HEK293 (cell line): Measurements from ENCODE around the gene PRF1.
"Not testable (repeated sequence)": the region's sequence is repeated elsewhere in the genome, so short reads cannot be mapped to it uniquely, and the experiment has no call there.

ENCODE experiments used
- CTCF ChIA-PET: fragments of 350-600 bp; formaldehyde crosslinking; extraction: SDS; loops from one replicate; lab custom pipeline; 2021; ENCODE audit warnings: antibody characterized with exemption; lab: Yijun Ruan, JAX
- POLR2A ChIA-PET: fragments of 300-600 bp; formaldehyde crosslinking; extraction: SDS; loops from one replicate; lab custom pipeline; 2020; ENCODE audit warnings: antibody characterized with exemption, inconsistent platforms; lab: Yijun Ruan, JAX
- H3K27ac ChIP-seq: fragments of 200-500 bp; sonication (Bioruptor generic); 2 replicates; pipeline ENCODE4 v1.5.1; 2014; ENCODE audit warnings: low read depth, low read length, control low read depth, inconsistent platforms; ENCODE audit errors: extremely low read depth
- H3K36me3 ChIP-seq, 2 experiments: fragments of 200-500 bp in 1 of 2; sonication (Bioruptor generic) in 1 of 2; 1 replicate in 1 of 2; 2 replicates in 1 of 2; pipeline ENCODE4 v1.5.1; 2014 to 2017; ENCODE audit warnings: inconsistent platforms in 2 of 2, low read length in 2 of 2; ENCODE audit not compliant: control insufficient read depth in 2 of 2, insufficient read depth in 1 of 2
- H3K4me1 ChIP-seq: fragments of 200-500 bp; sonication (Bioruptor generic); 2 replicates; pipeline ENCODE4 v1.5.1; 2014; ENCODE audit warnings: mild to moderate bottlenecking, low read length, inconsistent platforms; ENCODE audit not compliant: control insufficient read depth, insufficient read depth
- H3K4me3 ChIP-seq: 2 replicates; pipeline ENCODE4 v1.5.1; 2011; ENCODE audit warnings: low read depth, mild to moderate bottlenecking, control low read depth, low read length, moderate library complexity
- H3K9me3 ChIP-seq: fragments of 200-500 bp; sonication (Bioruptor generic); 2 replicates; pipeline ENCODE4 v1.5.1; 2014; ENCODE audit warnings: low read depth, low read length, inconsistent platforms; ENCODE audit not compliant: control insufficient read depth, insufficient read depth
- GLI4 ChIP-seq: fragments of 450-650 bp; formaldehyde crosslinking; IDR thresholded peaks from 2 replicates; pipeline ENCODE4 v1.5.1; 2016; ENCODE audit warnings: missing biosample characterization, missing genetic modification characterization
- SCRT2 ChIP-seq: fragments of 450-650 bp; formaldehyde crosslinking; IDR thresholded peaks from 2 replicates; pipeline ENCODE4 v1.5.1; 2016; ENCODE audit warnings: missing biosample characterization, missing genetic modification characterization
- ZEB2 ChIP-seq: fragments of 450-650 bp; formaldehyde crosslinking; IDR thresholded peaks from 2 replicates; pipeline ENCODE4 v1.5.1; 2016; ENCODE audit warnings: missing biosample characterization, missing genetic modification characterization
- ZFP3 ChIP-seq: fragments of 450-650 bp; formaldehyde crosslinking; IDR thresholded peaks from 2 replicates; pipeline ENCODE4 v1.5.1; 2016; ENCODE audit warnings: low read depth, missing biosample characterization, missing genetic modification characterization
- ZFP37 ChIP-seq: fragments of 450-650 bp; formaldehyde crosslinking; IDR thresholded peaks from 2 replicates; pipeline ENCODE4 v1.5.1; 2016; ENCODE audit warnings: missing biosample characterization, missing genetic modification characterization
- ZIC2 ChIP-seq: fragments of 450-650 bp; formaldehyde crosslinking; IDR thresholded peaks from 2 replicates; pipeline ENCODE4 v1.5.1; 2016; ENCODE audit warnings: missing biosample characterization, missing genetic modification characterization
- ZNF10 ChIP-seq: fragments of 450-650 bp; formaldehyde crosslinking; IDR thresholded peaks from 2 replicates; pipeline ENCODE4 v1.5.1; 2017; ENCODE audit warnings: missing biosample characterization, missing genetic modification characterization
- ZNF146 ChIP-seq: fragments of 450-650 bp; formaldehyde crosslinking; IDR thresholded peaks from 2 replicates; pipeline ENCODE4 v1.5.1; 2016; ENCODE audit warnings: missing biosample characterization, missing genetic modification characterization
- ZNF23 ChIP-seq: fragments of 450-650 bp; formaldehyde crosslinking; IDR thresholded peaks from 2 replicates; pipeline ENCODE4 v1.5.1; 2016; ENCODE audit warnings: missing biosample characterization, missing genetic modification characterization, borderline replicate concordance
- ZNF549 ChIP-seq: fragments of 450-650 bp; IDR thresholded peaks from 2 replicates; pipeline ENCODE4 v1.5.1; 2018; ENCODE audit warnings: missing biosample characterization, missing genetic modification characterization, mild to moderate bottlenecking, inconsistent platforms, moderate library complexity
- ZNF626 ChIP-seq: fragments of 450-650 bp; sonication (Bioruptor Pico); formaldehyde crosslinking; IDR thresholded peaks from 2 replicates; pipeline ENCODE4 v1.5.1; 2018; ENCODE audit warnings: missing biosample characterization, missing genetic modification characterization, inconsistent platforms
- ZNF701 ChIP-seq: fragments of 450-650 bp; formaldehyde crosslinking; IDR thresholded peaks from 2 replicates; pipeline ENCODE4 v1.5.1; 2016; ENCODE audit warnings: missing biosample characterization, missing genetic modification characterization
- ZSCAN4 ChIP-seq: fragments of 450-650 bp; formaldehyde crosslinking; IDR thresholded peaks from 2 replicates; pipeline ENCODE4 v1.5.1; 2017; ENCODE audit warnings: missing biosample characterization, missing genetic modification characterization

PRF1 gene

GRCh38 chr10:70648427-70648826, 45.9 kb upstream of the PRF1 start (continued):
- peak; percentile 69; the same call in 1 of the 2 replicates for TF ChIP-seq ZNF549 (tag by site-specific recombination)

- Histone ChIP-seq H3K4me3 (no peak overlapping the region), H3K4me1 (no peaks in the 10 kb centered on the region), H3K27ac (no peak overlapping the region), H3K36me3 (no peaks in the 10 kb centered on the region), H3K9me3 (no peaks in the 10 kb centered on the region)
- TF ChIP-seq ZEB2 (tag by site-specific recombination): no peak
- no peak for TF ChIP-seq ZFP37 (tag by site-specific recombination)
- TF ChIP-seq ZNF10 (tag by site-specific recombination): no peak
- no peak for TF ChIP-seq GLI4
- TF ChIP-seq ZIC2: no peak
- no peak for TF ChIP-seq ZNF701
- TF ChIP-seq ZSCAN4 (tag by site-specific recombination): no peak
- no peak for TF ChIP-seq ZNF23 (tag by site-specific recombination)
- TF ChIP-seq SCRT2 (tag by site-specific recombination): no peak
- TF ChIP-seq ZNF626 (tag by site-specific recombination): no peak
- TF ChIP-seq ZFP3: no peak
- CTCF ChIA-PET: interaction anchor here (1.0 kb wide), 1 partner anchor 26 kb away, joined by 4 read pairs; no protein-coding TSS in a partner anchor
- POLR2A ChIA-PET: no interaction called here
Measured at GRCh38 chr10:70647086-70647485, 44.5 kb upstream of the PRF1 start.

GRCh38 chr10:70644959-70645358, 42.4 kb upstream of the PRF1 start:
- CTCF ChIA-PET: interaction anchor here (0.6 kb wide), 1 partner anchor 183 kb away, joined by 4 read pairs; no protein-coding TSS in a partner anchor
- POLR2A ChIA-PET, H3K4me1 ChIP-seq, H3K27ac ChIP-seq, H3K4me3 ChIP-seq, H3K36me3 ChIP-seq, H3K9me3 ChIP-seq: not testable (repeated sequence)

- H3K27ac ChIP-seq, H3K9me3 ChIP-seq, H3K36me3 ChIP-seq, H3K4me3 ChIP-seq, H3K4me1 ChIP-seq, POLR2A ChIA-PET: not testable (repeated sequence)
- CTCF ChIA-PET: interaction anchor here (0.6 kb wide), 1 partner anchor 28 kb away, joined by 5 read pairs; no protein-coding TSS in a partner anchor
Measured at GRCh38 chr10:70643272-70643671, 40.7 kb upstream of the PRF1 start.

- CTCF ChIA-PET: interaction anchor here (0.6 kb wide), 1 partner anchor 249 kb away, joined by 3 read pairs; no protein-coding TSS in a partner anchor
- H3K4me1 ChIP-seq, H3K27ac ChIP-seq, H3K36me3 ChIP-seq, H3K9me3 ChIP-seq, POLR2A ChIA-PET, H3K4me3 ChIP-seq: not testable (repeated sequence)
- TF ChIP-seq ZNF146 (tag by site-specific recombination): peak; percentile 25; the same call in 1 of the 2 replicates
Measured at GRCh38 chr10:70639640-70640383, 37.3 kb upstream of the PRF1 start.

- CTCF ChIA-PET, POLR2A ChIA-PET, H3K9me3 ChIP-seq, H3K4me1 ChIP-seq, H3K36me3 ChIP-seq, H3K27ac ChIP-seq, H3K4me3 ChIP-seq: not testable (repeated sequence)
Measured at GRCh38 chr10:70634515-70634914, 32.0 kb upstream of the PRF1 start.
